ENCODE results near the gene CTIF.

Gene CTIF

GRCh38 chr18:48820483-48821250, 281.8 kb downstream of the CTIF start:
- no peaks in the 10 kb centered on the region for H3K4me1 ChIP-seq (ENCODE audit: low read length)
- H3K27ac ChIP-seq (ENCODE audit: low read length), result no peak overlapping the region
- H2AFZ ChIP-seq (ENCODE audit: low read length), result no peak overlapping the region
- DNase-seq, result no peak
- no peaks in the 10 kb centered on the region for H3K79me2 ChIP-seq (ENCODE audit: low read length)
- H3K9ac ChIP-seq (ENCODE audit: low read length), result no peak overlapping the region
- H4K20me1 ChIP-seq (ENCODE audit: insufficient read depth, low read length), result no peaks in the 10 kb centered on the region
- H3K4me2 ChIP-seq (ENCODE audit: low read depth, low read length), result no peak overlapping the region
- no peaks in the 10 kb centered on the region for H3K27me3 ChIP-seq (replicated peaks; ENCODE audit: insufficient read depth, low read length)
- TF ChIP-seq EZH2 (optimal IDR thresholded peaks at IDR 0.05; ENCODE audit: low read depth, low read length) (no peak), CTCF (IDR thresholded peaks at IDR 0.05; ENCODE audit: low read length) (no peak)
- no peaks in the 10 kb centered on the region for H3F3A ChIP-seq (ENCODE audit: insufficient read depth, low read length)
- H3K4me3 ChIP-seq (ENCODE audit: low read length), result no peak overlapping the region
- no peaks in the 10 kb centered on the region for H3K9me3 ChIP-seq (replicated peaks; ENCODE audit: insufficient read depth, low read length)
- no peaks in the 10 kb centered on the region for H3K9me2 ChIP-seq (replicated peaks; ENCODE audit: insufficient read depth, low read length)
- H3K36me3 ChIP-seq (replicated peaks; ENCODE audit: insufficient read depth, low read length), result no peaks in the 10 kb centered on the region

GRCh38 chr18:48821251-48821590, 282.4 kb downstream of the CTIF start:
- Histone ChIP-seq H3K4me3 (ENCODE audit: low read length) (no peak overlapping the region), H3K27ac (ENCODE audit: low read length) (no peak overlapping the region), H2AFZ (ENCODE audit: low read length) (no peak overlapping the region), H4K20me1 (ENCODE audit: insufficient read depth, low read length) (no peaks in the 10 kb centered on the region), H3K9me3 (replicated peaks; ENCODE audit: insufficient read depth, low read length) (no peaks in the 10 kb centered on the region), H3K9ac (ENCODE audit: low read length) (no peak overlapping the region), H3K9me2 (replicated peaks; ENCODE audit: insufficient read depth, low read length) (no peaks in the 10 kb centered on the region), H3F3A (ENCODE audit: insufficient read depth, low read length) (no peaks in the 10 kb centered on the region), H3K4me2 (ENCODE audit: low read depth, low read length) (no peak overlapping the region), H3K79me2 (ENCODE audit: low read length) (no peaks in the 10 kb centered on the region), H3K36me3 (replicated peaks; ENCODE audit: insufficient read depth, low read length) (no peaks in the 10 kb centered on the region), H3K27me3 (replicated peaks; ENCODE audit: insufficient read depth, low read length) (no peaks in the 10 kb centered on the region), H3K4me1 (ENCODE audit: low read length) (no peaks in the 10 kb centered on the region)
- no peak for DNase-seq
- TF ChIP-seq CTCF (IDR thresholded peaks at IDR 0.05; ENCODE audit: low read length) (no peak), EZH2 (optimal IDR thresholded peaks at IDR 0.05; ENCODE audit: low read depth, low read length) (no peak), EZH2phosphoT487 (IDR thresholded peaks at IDR 0.05; ENCODE audit: low read length) (no peak)

- Histone ChIP-seq H3K9ac (ENCODE audit: low read length) (no peak overlapping the region), H3K4me1 (ENCODE audit: low read length) (no peaks in the 10 kb centered on the region), H3F3A (ENCODE audit: insufficient read depth, low read length) (no peaks in the 10 kb centered on the region), H3K9me3 (replicated peaks; ENCODE audit: insufficient read depth, low read length) (no peaks in the 10 kb centered on the region), H3K4me3 (ENCODE audit: low read length) (no peak overlapping the region), H3K79me2 (ENCODE audit: low read length) (no peaks in the 10 kb centered on the region), H3K27ac (ENCODE audit: low read length) (no peak overlapping the region), H3K4me2 (ENCODE audit: low read depth, low read length) (no peak overlapping the region), H3K9me2 (replicated peaks; ENCODE audit: insufficient read depth, low read length) (no peaks in the 10 kb centered on the region), H3K36me3 (replicated peaks; ENCODE audit: insufficient read depth, low read length) (no peaks in the 10 kb centered on the region), H4K20me1 (ENCODE audit: insufficient read depth, low read length) (no peaks in the 10 kb centered on the region), H2AFZ (ENCODE audit: low read length) (no peak overlapping the region), H3K27me3 (replicated peaks; ENCODE audit: insufficient read depth, low read length) (no peaks in the 10 kb centered on the region)
- no peak for DNase-seq
- TF ChIP-seq EZH2 (optimal IDR thresholded peaks at IDR 0.05; ENCODE audit: low read depth, low read length) (no peak), EZH2phosphoT487 (IDR thresholded peaks at IDR 0.05; ENCODE audit: low read length) (no peak), CTCF (IDR thresholded peaks at IDR 0.05; ENCODE audit: low read length) (no peak)
These were observed 283.0 kb downstream of the CTIF start for GRCh38 chr18:48821845-48822244.

All from MM.1S (cell line).